ENCODE data around the gene MARK3. TPM values are rescaled to one million over a fixed set of nuclear protein-coding genes. Genes with fewer than 3 reads are reported as not detected.

Gene MARK3
- total and polyA plus RNA-seq, 2 of the 13 experiments (the other 11 are each of a cell fraction or from before 2014, with no cell fraction given): 47.7 to 56.6 TPM

- TF ChIP-seq FUBP1 (CRISPR knock-in tag; IDR thresholded peaks at IDR 0.05; ENCODE audit: borderline replicate concordance): no peak
- no peak for TF ChIP-seq DMTF1 (CRISPR knock-in tag; IDR thresholded peaks at IDR 0.05)
- TF ChIP-seq IRF1 (CRISPR knock-in tag; IDR thresholded peaks at IDR 0.05; ENCODE audit: low read depth): no peak
- no peak for TF ChIP-seq KLF6 (CRISPR knock-in tag; IDR thresholded peaks at IDR 0.05)
- no peak for TF ChIP-seq MIXL1 (CRISPR knock-in tag; IDR thresholded peaks at IDR 0.05)
- TF ChIP-seq TBP (CRISPR knock-in tag; IDR thresholded peaks at IDR 0.05): 0 out of 2 replicates have a peak, but pooled peaks have one; percentile 86
- TF ChIP-seq MAFF (IDR thresholded peaks at IDR 0.05; ENCODE audit: low read depth, low read length): no peak
- no peak; the same call in 1 of the 2 replicates for TF ChIP-seq ARHGAP35 (CRISPR knock-in tag; IDR thresholded peaks at IDR 0.05; ENCODE audit: borderline replicate concordance)
- no peak for TF ChIP-seq FOXK2 (IDR thresholded peaks at IDR 0.05)
- no peak for TF ChIP-seq ZBTB42 (CRISPR knock-in tag; IDR thresholded peaks at IDR 0.05)
- TF ChIP-seq ZNF761 (CRISPR knock-in tag; conservative IDR thresholded peaks at IDR 0.05): no peak
- TF ChIP-seq ZNF10 (CRISPR knock-in tag; IDR thresholded peaks at IDR 0.05; ENCODE audit: borderline replicate concordance, low read depth): no peak
- TF ChIP-seq ZBTB8A (CRISPR knock-in tag; IDR thresholded peaks at IDR 0.05; ENCODE audit: borderline replicate concordance, low read depth): no peak
- no peak for TF ChIP-seq MTF2 (CRISPR knock-in tag; IDR thresholded peaks at IDR 0.05; ENCODE audit: borderline replicate concordance)
- no peak for TF ChIP-seq ERF (CRISPR knock-in tag; IDR thresholded peaks at IDR 0.05)
- no peak for TF ChIP-seq TCF12 (IDR thresholded peaks at IDR 0.05)
- no peak for TF ChIP-seq TCF12 (CRISPR knock-in tag; IDR thresholded peaks at IDR 0.05)
- peak; percentile 56; the same call in 1 of the 2 replicates for TF ChIP-seq ZFP91 (CRISPR knock-in tag; IDR thresholded peaks at IDR 0.05; ENCODE audit: borderline replicate concordance)
- no peak for TF ChIP-seq ZNF615 (CRISPR knock-in tag; IDR thresholded peaks at IDR 0.05; ENCODE audit: borderline replicate concordance)
- TF ChIP-seq NCOA1 (CRISPR knock-in tag; IDR thresholded peaks at IDR 0.05): no peak
These were observed 161.6 kb downstream of the MARK3 start (continued) for GRCh38 chr14:103546652-103547454.
